Tibial artery (tissue), 4 donors: Measurements from ENCODE around the gene KLF13.

Source experiments
- DNase-seq, 2 donors: peaks; one replicate each; pipeline ENCODE4 v3.0.0-alpha.2; 2019
- H3K27ac ChIP-seq, 2 donors: fragments of 200-600 bp; sonication (generic) in 1 of 2; 1 replicate in 1 of 2; 2 replicates in 1 of 2; pipeline ENCODE4 v1.5.1; 2018 to 2019; ENCODE audit warnings: mild to moderate bottlenecking in 1 of 2
- H3K27me3 ChIP-seq, 2 donors: fragments of 200-600 bp; sonication (generic) in 1 of 2; one replicate each; pipeline versions ENCODE4 v1.5.1 to v1.6.0; 2016 to 2019
- H3K36me3 ChIP-seq, 3 donors: fragments of 200-600 bp; sonication (generic) in 2 of 3; one replicate each; pipeline ENCODE4 v1.5.1; 2016 to 2019; ENCODE audit warnings: mild to moderate bottlenecking in 2 of 3
- H3K4me1 ChIP-seq, 4 donors: fragments of 200-600 bp; sonication (generic) in 2 of 4; 1 replicate in 3 of 4; 2 replicates in 1 of 4; pipeline ENCODE4 v1.5.1; 2016 to 2019
- H3K4me3 ChIP-seq, 2 donors: fragments of 200-600 bp; sonication (generic) in 1 of 2; 1 replicate in 1 of 2; 2 replicates in 1 of 2; pipeline ENCODE4 v1.5.1; 2018 to 2019; ENCODE audit warnings: mild to moderate bottlenecking in 2 of 2
- H3K9me3 ChIP-seq, 3 donors: fragments of 200-600 bp; sonication (generic) in 1 of 3; one replicate each; pipeline ENCODE4 v1.5.1; 2016 to 2019
- CTCF ChIP-seq, 2 experiments: fragments of 200-600 bp in 1 of 2; fragments of 450-650 bp in 1 of 2; IDR thresholded peaks; one replicate each; pipeline ENCODE4 v1.5.1; 2017 to 2019; ENCODE audit warnings: antibody characterized with exemption in 2 of 2, mild to moderate bottlenecking in 1 of 2, moderate library complexity in 1 of 2
- intact Hi-C: fragments of 100-400 bp; cut with DNase I; formaldehyde crosslinking; loops from one replicate; pipeline ENCODE4 v1.15.0; 2023; ENCODE audit warnings: low total_unique reads

Gene KLF13

GRCh38 chr15:31391687-31392671 is 65.3 kb downstream of the KLF13 start:
- TF ChIP-seq CTCF (IDR thresholded peaks at IDR 0.05) = no peak
- no peaks in the 10 kb centered on the region for H3K27me3 ChIP-seq
- intact Hi-C loops = loop anchor here (1.0 kb wide), 1 partner anchor 64 kb away; no protein-coding TSS in a partner anchor
- H3K36me3 ChIP-seq = no peaks in the 10 kb centered on the region
- H3K4me1 ChIP-seq = peaks cover 0 to 47% (median 25%) of the 10 kb centered on the region in 4 donors
- DNase-seq = peak; percentile 93 to 96
- H3K27ac ChIP-seq = peak overlapping the region; percentile 98 to 99
- H3K9me3 ChIP-seq = peaks cover 0 to 6% (median 0%) of the 10 kb centered on the region in 3 donors
- peak overlapping the region; percentile 80 to 85 for H3K4me3 ChIP-seq

- no peaks in the 10 kb centered on the region for H3K27me3 ChIP-seq
- no peak for TF ChIP-seq CTCF (IDR thresholded peaks at IDR 0.05)
- H3K27ac ChIP-seq = peak overlapping the region; percentile 98 to 99
- intact Hi-C loops = loop anchor here (1.0 kb wide), 1 partner anchor 65 kb away; no protein-coding TSS in a partner anchor
- no peak for DNase-seq
- peak overlapping the region; percentile 80 to 85 for H3K4me3 ChIP-seq
- no peaks in the 10 kb centered on the region for H3K36me3 ChIP-seq
- peaks cover 0 to 47% (median 31%) of the 10 kb centered on the region in 4 donors for H3K4me1 ChIP-seq
- H3K9me3 ChIP-seq = peaks cover 0 to 6% (median 0%) of the 10 kb centered on the region in 3 donors
Observed at GRCh38 chr15:31392761-31393401, 66.2 kb downstream of the KLF13 start.

GRCh38 chr15:31393444-31394091 is 66.9 kb downstream of the KLF13 start:
- Histone ChIP-seq H3K4me3 (peak overlapping the region; percentile 80 to 85), H3K4me1 (peaks cover 0 to 49% (median 34%) of the 10 kb centered on the region in 4 donors), H3K27me3 (no peaks in the 10 kb centered on the region), H3K36me3 (no peaks in the 10 kb centered on the region), H3K9me3 (peaks cover 0 to 6% (median 0%) of the 10 kb centered on the region in 3 donors), H3K27ac (peak overlapping the region in 1 of 2 donors; percentile 99)
- DNase-seq = no peak
- intact Hi-C loops = no loop called here
- no peak for TF ChIP-seq CTCF (IDR thresholded peaks at IDR 0.05)

GRCh38 chr15:31396881-31397560 is 70.4 kb downstream of the KLF13 start:
- Histone ChIP-seq H3K27me3 (no peaks in the 10 kb centered on the region), H3K36me3 (no peaks in the 10 kb centered on the region), H3K4me3 (peak overlapping the region; percentile 5 to 28), H3K27ac (peak overlapping the region; percentile 73 to 89), H3K4me1 (peaks cover under 1 to 58% (median 36%) of the 10 kb centered on the region in 4 donors), H3K9me3 (no peaks in the 10 kb centered on the region)
- TF ChIP-seq CTCF (IDR thresholded peaks at IDR 0.05) = no peak
- intact Hi-C loops = no loop called here
- peak; percentile 94 to 98 for DNase-seq
